HG03139 (cell line): ENCODE data around the gene SMAD3.

ENCODE experiments used
- ATAC-seq: cut with Tn5 transposase; IDR thresholded peaks from one replicate; pipeline ENCODE4 v1.9.1; 2021; ENCODE audit not compliant: unreplicated experiment

SMAD3 gene

DNA sequence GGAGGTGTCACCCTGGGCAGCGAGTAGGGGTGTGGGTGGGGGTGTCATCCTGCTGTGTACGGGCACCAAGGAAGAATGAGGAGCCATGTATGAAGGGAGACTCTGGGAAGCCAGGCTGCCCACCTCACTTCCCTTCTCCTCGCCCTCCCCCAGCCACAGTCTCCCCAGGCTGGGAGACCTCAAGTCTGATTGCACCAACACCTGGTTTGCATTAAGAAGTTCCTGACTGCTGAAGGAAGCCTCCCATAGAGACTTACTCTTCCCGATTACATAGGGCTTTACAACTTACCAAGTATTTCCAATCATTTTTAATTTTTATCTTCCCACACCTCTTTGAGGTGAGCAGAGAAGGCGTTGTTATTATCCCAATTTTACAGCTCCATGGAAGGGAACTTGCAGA is 29.5 kb upstream of the SMAD3 start:
- ATAC-seq: no peak

DNA sequence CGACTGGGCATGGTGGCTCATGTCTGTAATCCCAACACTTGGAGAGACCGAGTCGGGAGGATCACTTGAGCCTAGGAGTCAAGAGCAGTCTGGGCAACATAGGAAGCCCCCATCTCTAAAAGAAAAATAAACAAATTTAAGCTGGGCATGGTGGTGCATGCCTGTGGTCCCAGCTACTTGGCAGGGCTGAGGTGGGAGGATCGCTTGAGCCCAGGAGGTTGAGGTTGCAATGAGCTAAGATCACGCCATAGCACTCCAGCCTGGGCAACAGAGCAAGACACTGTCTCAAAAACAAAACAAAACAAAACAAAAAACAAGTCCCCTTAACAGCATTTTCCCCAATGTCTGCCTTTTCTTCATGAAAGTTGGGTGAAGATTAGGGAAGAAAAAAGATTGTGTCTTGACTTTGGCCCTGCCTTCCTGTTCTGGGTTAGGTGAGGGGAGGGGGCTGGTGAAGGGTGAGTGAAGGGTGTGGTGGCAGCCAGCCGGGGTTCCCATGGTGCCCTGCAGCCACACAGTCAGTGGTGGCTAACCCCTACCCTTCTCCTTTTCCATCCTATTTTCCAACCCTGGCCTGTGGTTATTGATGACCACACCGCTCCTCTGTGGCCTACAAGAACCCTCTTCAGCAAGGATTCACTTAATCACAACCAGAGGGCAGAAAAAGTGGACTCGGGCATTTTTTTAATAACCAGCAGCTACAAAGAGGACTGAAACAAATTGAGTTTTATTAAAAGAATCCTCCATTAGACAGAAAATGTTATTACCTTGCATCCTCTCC is 28.4 kb upstream of the SMAD3 start:
- no peak for ATAC-seq

GRCh38 chr15:67037694-67038093 is 27.7 kb upstream of the SMAD3 start:
- no peak for ATAC-seq

DNA sequence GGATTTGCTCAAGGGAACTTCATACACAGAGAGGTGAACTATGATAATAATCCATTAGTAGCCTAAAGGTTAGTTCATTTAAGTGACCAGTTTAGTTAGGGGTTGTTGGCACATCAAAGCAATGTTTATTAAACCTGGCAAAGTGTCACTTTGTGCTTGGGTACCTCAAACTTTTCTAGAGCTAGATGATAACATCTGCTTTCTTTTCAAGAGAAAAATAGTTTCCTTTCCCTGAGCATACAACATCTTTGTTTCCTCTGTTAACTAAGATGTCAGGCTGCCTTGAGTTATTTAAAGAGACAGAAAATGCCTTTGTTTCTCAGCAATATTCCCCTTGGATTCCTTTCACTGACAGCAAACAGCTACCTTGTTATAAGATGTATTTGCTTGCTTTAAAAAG is 26.7 kb upstream of the SMAD3 start:
- no peak for ATAC-seq

- ATAC-seq: no peak
These were observed 25.9 kb upstream of the SMAD3 start for GRCh38 chr15:67039384-67040075.

DNA sequence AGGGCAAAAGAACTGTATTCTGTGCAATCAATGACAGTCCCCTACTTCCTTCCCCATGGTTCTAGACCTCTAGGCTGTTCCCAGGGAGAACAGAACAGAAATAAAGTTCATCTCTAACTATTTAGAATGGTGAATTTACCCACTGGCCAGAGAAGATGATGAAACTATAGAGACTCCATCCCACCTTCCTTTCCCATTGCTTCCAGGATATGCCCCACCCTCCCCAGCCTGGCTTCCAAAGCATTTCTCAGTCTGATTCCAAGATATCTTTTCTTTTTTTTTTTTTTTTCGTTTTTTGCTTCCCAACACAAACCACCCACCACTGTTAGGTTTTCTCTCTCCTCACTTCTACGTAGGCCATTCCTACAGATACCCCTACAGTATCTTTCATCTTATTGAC is 25.1 kb upstream of the SMAD3 start:
- no peak for ATAC-seq

DNA sequence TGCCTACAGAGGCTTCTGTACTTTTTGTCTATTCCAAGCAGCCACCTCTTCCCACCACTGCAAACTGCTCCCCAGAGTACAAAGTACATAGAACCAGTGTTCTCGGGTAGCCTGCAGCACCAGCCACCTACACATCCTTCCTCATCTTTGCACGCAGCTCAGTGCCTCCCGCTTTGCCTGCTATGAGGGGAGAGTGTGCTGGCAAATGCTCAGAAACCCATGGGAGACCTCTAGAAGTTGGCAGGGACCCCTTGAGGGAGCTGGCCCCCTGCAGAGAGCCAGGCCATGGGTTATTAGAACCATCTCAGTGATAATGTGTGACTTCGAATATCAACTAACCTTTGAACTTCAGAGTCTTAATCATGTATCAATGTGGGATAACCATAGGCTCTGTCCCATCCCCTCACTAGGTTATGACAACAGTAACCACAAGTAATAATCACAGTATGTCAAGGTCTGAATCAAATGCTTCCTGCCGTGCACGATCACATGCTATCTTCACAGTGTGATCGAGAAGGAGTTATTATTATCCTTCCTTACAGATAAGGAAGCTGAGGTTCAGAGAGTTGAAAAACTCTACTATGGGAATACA is 22.8 kb upstream of the SMAD3 start:
- no peak for ATAC-seq

GRCh38 chr15:67043939-67044771 is 21.2 kb upstream of the SMAD3 start:
- ATAC-seq: no peak

GRCh38 chr15:67047149-67047661 is 18.2 kb upstream of the SMAD3 start:
- ATAC-seq: no peak

- no peak for ATAC-seq
These were observed 16.8 kb upstream of the SMAD3 start for GRCh38 chr15:67048281-67049279.

GRCh38 chr15:67049351-67050044 is 15.9 kb upstream of the SMAD3 start:
- ATAC-seq: no peak

DNA sequence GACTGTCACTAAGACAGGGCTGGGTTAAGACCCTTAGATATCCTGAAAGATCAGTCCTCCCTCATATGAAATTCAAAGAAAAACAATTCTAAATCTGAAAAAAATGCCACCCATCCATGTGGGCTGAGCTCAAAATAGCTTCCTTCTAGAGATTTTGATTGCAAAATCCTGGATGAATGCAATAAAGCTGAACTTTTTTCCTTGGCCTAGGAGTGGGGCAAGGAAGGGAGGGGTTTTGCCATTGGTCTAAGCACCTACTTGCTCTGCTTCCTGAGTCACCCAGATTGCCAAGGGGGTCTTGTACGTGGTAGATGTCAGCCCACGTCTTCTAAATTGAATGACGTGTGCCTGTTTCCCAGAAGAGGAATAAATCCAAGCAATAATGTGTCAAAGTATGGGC is 15.3 kb upstream of the SMAD3 start:
- ATAC-seq: no peak

- no peak for ATAC-seq
These were observed 14.8 kb upstream of the SMAD3 start for GRCh38 chr15:67050522-67051087.

DNA sequence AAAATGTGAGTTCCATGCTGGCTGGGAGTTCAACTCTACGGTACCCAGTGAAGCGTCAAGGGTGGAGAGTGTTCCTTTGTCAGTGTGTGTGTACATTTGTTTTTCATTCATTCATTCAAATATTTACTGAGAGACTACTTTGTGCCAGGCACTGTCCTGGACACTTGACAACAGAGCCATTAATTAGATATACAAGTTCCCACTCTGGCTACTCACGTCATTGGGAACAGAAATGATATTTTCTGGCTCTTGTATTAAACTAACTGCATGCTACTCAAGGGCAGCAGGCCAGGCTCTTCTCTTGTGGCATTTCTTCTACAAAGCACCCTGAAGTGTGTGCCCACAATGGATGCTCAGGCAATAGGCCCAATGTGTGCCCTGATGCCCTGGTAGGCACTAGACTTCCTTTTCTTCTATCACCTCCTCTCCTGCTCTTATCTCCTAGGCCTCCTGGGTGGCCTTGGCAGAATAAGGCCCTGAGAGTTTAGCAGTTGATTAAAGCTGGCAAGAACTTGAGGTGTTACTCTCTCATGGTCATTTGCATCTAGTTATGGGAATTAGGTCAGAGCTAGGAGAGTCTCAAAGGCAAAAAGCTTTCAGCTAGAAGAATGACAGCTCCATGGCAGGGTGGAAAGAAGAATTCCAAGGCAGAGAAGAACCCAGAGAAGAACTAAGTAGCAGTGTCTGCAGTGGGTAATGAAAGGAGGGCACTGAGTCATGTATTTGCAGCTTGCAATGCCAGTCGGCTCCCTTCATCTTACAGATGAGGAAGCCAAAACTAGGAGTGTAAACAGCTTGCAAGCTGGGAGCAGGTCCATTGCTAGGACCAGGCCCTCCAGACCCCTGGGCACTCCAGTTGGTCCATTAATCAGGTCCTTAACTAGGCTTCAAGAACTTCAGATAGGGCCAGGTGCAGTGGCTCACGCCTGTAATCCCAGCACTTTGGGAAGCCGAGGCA is 14.0 kb upstream of the SMAD3 start:
- ATAC-seq: no peak

DNA sequence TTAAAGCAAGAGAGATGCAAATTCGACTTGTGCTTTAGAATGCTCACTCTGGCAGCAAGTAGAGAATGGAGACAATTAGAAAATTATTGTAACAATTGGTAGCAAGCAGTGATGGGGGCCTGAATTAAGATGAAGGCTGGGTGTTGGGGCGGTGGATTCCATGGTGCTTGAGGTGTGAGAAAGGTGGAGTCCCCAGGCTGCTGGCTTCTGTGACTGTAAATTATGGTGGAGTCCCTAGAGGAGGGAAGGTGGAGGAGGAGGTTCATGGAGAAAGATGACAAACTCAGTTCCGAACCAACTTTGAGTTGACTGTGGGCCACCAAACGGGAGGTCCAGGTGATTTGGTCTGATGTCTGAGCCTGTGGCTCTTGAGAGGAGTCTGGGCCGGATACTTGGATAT is 10.7 kb upstream of the SMAD3 start:
- ATAC-seq: no peak

DNA sequence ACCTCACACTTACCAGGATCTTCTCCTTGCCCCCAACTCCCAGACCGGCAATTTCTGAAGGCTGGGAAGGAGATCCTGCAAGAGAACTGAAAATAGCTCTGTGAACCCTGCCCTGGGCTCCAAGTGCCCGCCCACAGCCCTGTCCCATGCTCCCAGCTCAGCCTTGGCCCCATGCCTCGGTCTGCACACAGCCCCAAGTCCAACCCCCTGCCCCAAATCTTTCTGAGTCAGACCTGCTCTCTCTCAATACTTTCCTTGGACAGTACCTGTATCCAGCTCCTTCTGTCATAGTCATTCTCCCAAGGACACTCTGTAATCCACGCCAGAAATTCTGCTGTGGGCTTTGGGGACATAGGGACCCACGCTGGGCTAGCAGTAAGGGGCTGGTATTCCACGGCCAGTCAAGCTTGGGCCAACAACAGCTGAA is 6.3 kb upstream of the SMAD3 start:
- ATAC-seq: no peak

DNA sequence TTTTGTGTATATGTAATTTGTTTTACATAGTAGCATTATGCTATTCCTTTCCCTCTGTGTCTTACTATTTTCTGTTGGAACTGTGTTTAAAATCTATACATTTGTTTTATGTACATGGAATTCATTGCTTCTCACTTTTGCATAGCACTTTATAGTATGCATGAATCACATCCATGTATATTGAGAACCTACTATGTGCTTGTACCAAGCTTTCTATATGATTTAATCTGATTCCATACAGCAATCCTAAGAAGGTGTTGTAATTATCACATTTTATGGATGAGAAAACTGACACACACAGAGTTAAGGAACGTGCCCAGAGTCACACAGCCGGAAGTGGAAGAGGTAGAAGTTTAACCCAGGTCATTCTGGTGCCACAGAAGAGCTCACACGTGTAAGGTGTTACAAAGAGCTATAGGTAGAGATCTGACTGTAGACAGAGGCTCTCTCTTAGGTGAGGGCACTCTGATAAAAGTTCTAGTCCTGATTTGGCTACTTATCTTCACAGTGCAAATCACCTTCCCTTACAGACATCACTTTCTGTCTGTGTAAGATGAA is 3.5 kb upstream of the SMAD3 start:
- ATAC-seq: no peak
